WTC11 (cell line): Measurements from ENCODE around the gene PRR23E. TPM values are rescaled to one million over a fixed set of nuclear protein-coding genes. Genes with fewer than 3 reads are reported as not detected.

Experiments
- ATAC-seq: fragments of 200-7000 bp; cut with Tn5 transposase; 2 replicates; pipeline ENCODE4 v1.10.0; 2021; ENCODE audit warnings: mild to moderate bottlenecking, moderate library complexity
- CTCF ChIA-PET: fragments of 300-600 bp; sonication (Branson Sonifier 250); formaldehyde crosslinking; loops from one replicate; lab custom pipeline; 2021; ENCODE audit warnings: antibody characterized with exemption; lab: Charles Lee
- POLR2A ChIA-PET: fragments of 350-600 bp; sonication (Branson Sonifier 250); formaldehyde crosslinking; loops from one replicate; lab custom pipeline; 2021; ENCODE audit warnings: antibody characterized with exemption; lab: Charles Lee
- DNase-seq: peaks from one replicate; pipeline ENCODE4 v3.0.0; 2021; ENCODE audit warnings: low spot score
- H3K27ac Mint-ChIP-seq: 2 replicates; pipeline ENCODE4 v1.8.0; 2021; ENCODE audit warnings: mixed read lengths
- H3K27me3 Mint-ChIP-seq: 2 replicates; pipeline ENCODE4 v1.8.0; 2021; ENCODE audit warnings: low read depth, mild to moderate bottlenecking, moderate library complexity, mixed read lengths
- H3K36me3 Mint-ChIP-seq: 2 replicates; pipeline ENCODE4 v1.8.0; 2021; ENCODE audit warnings: mixed read lengths
- H3K4me1 Mint-ChIP-seq: 2 replicates; pipeline ENCODE4 v1.8.0; 2022; ENCODE audit warnings: mixed read lengths
- H3K4me3 Mint-ChIP-seq: 2 replicates; pipeline ENCODE4 v1.8.0; 2021; ENCODE audit warnings: mild to moderate bottlenecking, moderate library complexity, mixed read lengths
- H3K9me3 Mint-ChIP-seq: 2 replicates; pipeline ENCODE4 v1.8.0; 2021; ENCODE audit warnings: mixed read lengths
- AR ChIP-seq: fragments of 250-450 bp; sonication (Bioruptor Pico); IDR thresholded peaks from 2 replicates; pipeline ENCODE4 v1.9.0; 2021; ENCODE audit warnings: mild to moderate bottlenecking
- CBFB ChIP-seq: sonication (generic); formaldehyde crosslinking; IDR thresholded peaks from 2 replicates; pipeline ENCODE4 v1.8.1; 2022; ENCODE audit warnings: mild to moderate bottlenecking, low read depth, missing genetic modification reagents
- EMX1 ChIP-seq: fragments of 250-450 bp; sonication (Bioruptor Pico); IDR thresholded peaks from 2 replicates; pipeline ENCODE4 v1.8.0; 2021; ENCODE audit warnings: mild to moderate bottlenecking
- ERG ChIP-seq: fragments of 250-450 bp; sonication (Bioruptor Pico); IDR thresholded peaks from 2 replicates; pipeline ENCODE4 v1.8.0; 2021; ENCODE audit warnings: mild to moderate bottlenecking
- FOXJ3 ChIP-seq: sonication (generic); formaldehyde crosslinking; IDR thresholded peaks from 2 replicates; pipeline ENCODE4 v1.9.0; 2021; ENCODE audit warnings: missing genetic modification reagents, mild to moderate bottlenecking, borderline replicate concordance
- GABPB1 ChIP-seq: sonication (generic); formaldehyde crosslinking; IDR thresholded peaks from 2 replicates; pipeline ENCODE4 v1.8.1; 2023; ENCODE audit warnings: mild to moderate bottlenecking, missing genetic modification reagents
- HMGA2 ChIP-seq: fragments of 250-450 bp; sonication (Bioruptor Pico); IDR thresholded peaks from 2 replicates; pipeline ENCODE4 v1.4.0; 2021; ENCODE audit warnings: mild to moderate bottlenecking, moderate library complexity
- HMGXB4 ChIP-seq: sonication (generic); formaldehyde crosslinking; IDR thresholded peaks from 2 replicates; pipeline ENCODE4 v1.8.1; 2023; ENCODE audit warnings: mild to moderate bottlenecking, moderate library complexity, missing genetic modification reagents
- MAX ChIP-seq: sonication (generic); formaldehyde crosslinking; IDR thresholded peaks from 2 replicates; pipeline ENCODE4 v1.8.0; 2022; ENCODE audit warnings: mild to moderate bottlenecking, missing genetic modification reagents
- NFYB ChIP-seq: sonication (generic); formaldehyde crosslinking; conservative IDR thresholded peaks from 2 replicates; pipeline ENCODE4 v1.8.0; 2022; ENCODE audit warnings: low read depth, missing genetic modification reagents
- ZBTB21 ChIP-seq: sonication (generic); formaldehyde crosslinking; IDR thresholded peaks from 2 replicates; pipeline ENCODE4 v1.8.1; 2023; ENCODE audit warnings: mild to moderate bottlenecking, missing genetic modification reagents, borderline replicate concordance
- ZNF121 ChIP-seq: sonication (generic); formaldehyde crosslinking; IDR thresholded peaks from 2 replicates; pipeline ENCODE4 v1.8.0; 2023; ENCODE audit warnings: missing genetic modification reagents
- ZNF138 ChIP-seq: sonication (generic); formaldehyde crosslinking; conservative IDR thresholded peaks from 2 replicates; pipeline ENCODE4 v1.8.1; 2022; ENCODE audit warnings: mild to moderate bottlenecking, moderate library complexity, missing genetic modification reagents
- ZNF317 ChIP-seq: sonication (generic); formaldehyde crosslinking; IDR thresholded peaks from 2 replicates; pipeline ENCODE4 v1.8.1; 2023; ENCODE audit warnings: low read depth, mild to moderate bottlenecking, moderate library complexity, missing genetic modification reagents, borderline replicate concordance
- ZNF671 ChIP-seq: fragments of 250-450 bp; sonication (Bioruptor Pico); IDR thresholded peaks from 2 replicates; pipeline ENCODE4 v1.8.0; 2021; ENCODE audit warnings: mild to moderate bottlenecking
- total RNA-seq: library from RNA; stranded (reverse); gene quantifications from 3 replicates; pipeline ENCODE4 v1.2.3, GENCODE V29; 2021
- TF ChIP-seq, protein P1 (sequence below): sonication (generic); formaldehyde crosslinking; IDR thresholded peaks from 2 replicates; pipeline ENCODE4 v1.8.0; 2023; ENCODE audit warnings: missing genetic modification reagents, mild to moderate bottlenecking, borderline replicate concordance
- TF ChIP-seq, protein P2 (sequence below): sonication (generic); formaldehyde crosslinking; IDR thresholded peaks from 2 replicates; pipeline ENCODE4 v1.8.1; 2023; ENCODE audit warnings: mild to moderate bottlenecking, missing genetic modification reagents

Gene PRR23E
- total RNA-seq, 1 experiment from 2014 or later, result not detected

- Mint-ChIP-seq H3K4me1 (peaks cover 7% of the 10 kb centered on the region; the same call in 1 of the 2 replicates), H3K36me3 (peaks cover 18% of the 10 kb centered on the region), H3K9me3 (peaks cover 31% of the 10 kb centered on the region), H3K27me3 (peaks cover 5% of the 10 kb centered on the region), H3K27ac (no peak overlapping the region), H3K4me3 (no peak overlapping the region)
- DNase-seq (no peak), ATAC-seq (no peak)
- TF ChIP-seq HMGXB4 (CRISPR knock-in tag) (no peak), HMGA2 (CRISPR knock-in tag) (no peak), ZNF317 (CRISPR knock-in tag) (no peak), ZNF671 (CRISPR knock-in tag) (no peak), ZNF138 (CRISPR knock-in tag) (no peak), EMX1 (CRISPR knock-in tag) (no peak), CBFB (CRISPR knock-in tag) (no peak), FOXJ3 (CRISPR knock-in tag) (no peak), AR (no peak)
- ChIA-PET POLR2A (no interaction called here), CTCF (no interaction called here)
Measured at GRCh38 chr3:127224118-127224517, 31.2 kb downstream of the PRR23E start.

DNA sequence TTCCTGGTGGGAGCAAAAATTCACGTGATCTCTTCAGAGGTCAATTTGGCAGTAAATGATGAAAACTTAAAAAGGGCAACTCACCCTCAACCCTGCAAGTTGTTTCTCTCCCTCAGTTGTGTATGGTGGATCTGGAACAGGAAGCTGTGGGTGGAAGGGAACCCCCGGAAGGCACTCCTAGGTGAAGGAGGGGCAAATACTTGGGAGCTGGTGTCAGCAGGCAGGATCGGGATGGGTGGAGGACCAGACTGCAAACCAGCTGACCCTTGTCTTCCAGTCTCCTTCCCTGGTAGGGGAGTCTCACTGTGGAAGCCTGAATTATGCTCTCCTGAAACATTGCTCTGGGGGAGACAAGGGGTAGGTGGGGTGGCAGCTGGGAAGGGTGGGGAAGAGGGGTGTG is 33.5 kb downstream of the PRR23E start:
- peaks cover 54% of the 10 kb centered on the region for H3K9me3 Mint-ChIP-seq
- H3K27ac Mint-ChIP-seq, result no peak overlapping the region
- peaks cover 7% of the 10 kb centered on the region for H3K27me3 Mint-ChIP-seq
- no peak for TF ChIP-seq AR
- TF ChIP-seq, protein P1, sequence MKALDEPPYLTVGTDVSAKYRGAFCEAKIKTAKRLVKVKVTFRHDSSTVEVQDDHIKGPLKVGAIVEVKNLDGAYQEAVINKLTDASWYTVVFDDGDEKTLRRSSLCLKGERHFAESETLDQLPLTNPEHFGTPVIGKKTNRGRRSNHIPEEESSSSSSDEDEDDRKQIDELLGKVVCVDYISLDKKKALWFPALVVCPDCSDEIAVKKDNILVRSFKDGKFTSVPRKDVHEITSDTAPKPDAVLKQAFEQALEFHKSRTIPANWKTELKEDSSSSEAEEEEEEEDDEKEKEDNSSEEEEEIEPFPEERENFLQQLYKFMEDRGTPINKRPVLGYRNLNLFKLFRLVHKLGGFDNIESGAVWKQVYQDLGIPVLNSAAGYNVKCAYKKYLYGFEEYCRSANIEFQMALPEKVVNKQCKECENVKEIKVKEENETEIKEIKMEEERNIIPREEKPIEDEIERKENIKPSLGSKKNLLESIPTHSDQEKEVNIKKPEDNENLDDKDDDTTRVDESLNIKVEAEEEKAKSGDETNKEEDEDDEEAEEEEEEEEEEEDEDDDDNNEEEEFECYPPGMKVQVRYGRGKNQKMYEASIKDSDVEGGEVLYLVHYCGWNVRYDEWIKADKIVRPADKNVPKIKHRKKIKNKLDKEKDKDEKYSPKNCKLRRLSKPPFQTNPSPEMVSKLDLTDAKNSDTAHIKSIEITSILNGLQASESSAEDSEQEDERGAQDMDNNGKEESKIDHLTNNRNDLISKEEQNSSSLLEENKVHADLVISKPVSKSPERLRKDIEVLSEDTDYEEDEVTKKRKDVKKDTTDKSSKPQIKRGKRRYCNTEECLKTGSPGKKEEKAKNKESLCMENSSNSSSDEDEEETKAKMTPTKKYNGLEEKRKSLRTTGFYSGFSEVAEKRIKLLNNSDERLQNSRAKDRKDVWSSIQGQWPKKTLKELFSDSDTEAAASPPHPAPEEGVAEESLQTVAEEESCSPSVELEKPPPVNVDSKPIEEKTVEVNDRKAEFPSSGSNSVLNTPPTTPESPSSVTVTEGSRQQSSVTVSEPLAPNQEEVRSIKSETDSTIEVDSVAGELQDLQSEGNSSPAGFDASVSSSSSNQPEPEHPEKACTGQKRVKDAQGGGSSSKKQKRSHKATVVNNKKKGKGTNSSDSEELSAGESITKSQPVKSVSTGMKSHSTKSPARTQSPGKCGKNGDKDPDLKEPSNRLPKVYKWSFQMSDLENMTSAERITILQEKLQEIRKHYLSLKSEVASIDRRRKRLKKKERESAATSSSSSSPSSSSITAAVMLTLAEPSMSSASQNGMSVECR (CRISPR knock-in tag), result no peak
- TF ChIP-seq ERG (CRISPR knock-in tag), result no peak
- no peak for TF ChIP-seq ZNF121
- no peak for TF ChIP-seq ZBTB21
- TF ChIP-seq GABPB1 (CRISPR knock-in tag), result no peak
- TF ChIP-seq MAX (CRISPR knock-in tag), result no peak
- TF ChIP-seq, protein P2, sequence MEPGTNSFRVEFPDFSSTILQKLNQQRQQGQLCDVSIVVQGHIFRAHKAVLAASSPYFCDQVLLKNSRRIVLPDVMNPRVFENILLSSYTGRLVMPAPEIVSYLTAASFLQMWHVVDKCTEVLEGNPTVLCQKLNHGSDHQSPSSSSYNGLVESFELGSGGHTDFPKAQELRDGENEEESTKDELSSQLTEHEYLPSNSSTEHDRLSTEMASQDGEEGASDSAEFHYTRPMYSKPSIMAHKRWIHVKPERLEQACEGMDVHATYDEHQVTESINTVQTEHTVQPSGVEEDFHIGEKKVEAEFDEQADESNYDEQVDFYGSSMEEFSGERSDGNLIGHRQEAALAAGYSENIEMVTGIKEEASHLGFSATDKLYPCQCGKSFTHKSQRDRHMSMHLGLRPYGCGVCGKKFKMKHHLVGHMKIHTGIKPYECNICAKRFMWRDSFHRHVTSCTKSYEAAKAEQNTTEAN (CRISPR knock-in tag), result no peak
- no peak for TF ChIP-seq NFYB (CRISPR knock-in tag)
- ATAC-seq (no peak), DNase-seq (no peak)
- 0 out of 2 replicates have a peak, but pooled peaks cover 4% of the 10 kb centered on the region for H3K4me1 Mint-ChIP-seq
- ChIA-PET CTCF (no interaction called here), POLR2A (no interaction called here)
- H3K4me3 Mint-ChIP-seq, result no peak overlapping the region
- H3K36me3 Mint-ChIP-seq, result peaks cover 18% of the 10 kb centered on the region
